ENCODE data around the gene TBC1D22A. TPM values are rescaled to one million over a fixed set of nuclear protein-coding genes. Genes with fewer than 3 reads are reported as not detected.

Gene TBC1D22A
- polyA plus RNA-seq, 1 donor from 2014 or later = 9.3 TPM

GRCh38 chr22:46842606-46843005 lies 80.2 kb downstream of the TBC1D22A start:
- Histone ChIP-seq H3K9me2 (ENCODE audit: insufficient read depth, low read length) (no peaks in the 10 kb centered on the region), H2AFZ (ENCODE audit: low read depth, low read length) (no peak overlapping the region), H3F3A (ENCODE audit: insufficient read depth, low read length, poor library complexity, severe bottlenecking) (no peaks in the 10 kb centered on the region), H3K9ac (ENCODE audit: low read length) (no peak overlapping the region), H3K9me3 (ENCODE audit: low read length) (no peaks in the 10 kb centered on the region), H4K20me1 (ENCODE audit: insufficient read depth) (no peaks in the 10 kb centered on the region), H3K4me3 (ENCODE audit: low read length) (no peak overlapping the region), H3K27me3 (ENCODE audit: insufficient read depth, low read depth, low read length) (no peaks in the 10 kb centered on the region), H3K79me2 (replicated peaks; ENCODE audit: insufficient read depth, low read length) (no peaks in the 10 kb centered on the region), H3K36me3 (ENCODE audit: insufficient read depth, low read length) (no peaks in the 10 kb centered on the region), H3K27ac (ENCODE audit: low read length) (no peak overlapping the region), H3K4me2 (ENCODE audit: low read length) (no peak overlapping the region)
- no peak for TF ChIP-seq CTCF (IDR thresholded peaks at IDR 0.05; ENCODE audit: poor library complexity, severe bottlenecking)
- no peak for TF ChIP-seq EP300 (conservative IDR thresholded peaks at IDR 0.05; ENCODE audit: poor library complexity, severe bottlenecking)
- no peak for TF ChIP-seq MXI1 (conservative IDR thresholded peaks at IDR 0.05; ENCODE audit: poor library complexity, severe bottlenecking)
- no peak for TF ChIP-seq TAF1 (IDR thresholded peaks at IDR 0.05; ENCODE audit: low read depth)
- TF ChIP-seq EZH2 (IDR thresholded peaks at IDR 0.05; ENCODE audit: borderline replicate concordance, insufficient read depth, low read length, poor library complexity, severe bottlenecking) = no peak
- TF ChIP-seq SMC3 (conservative IDR thresholded peaks at IDR 0.05; ENCODE audit: poor library complexity) = no peak
- TF ChIP-seq REST (IDR thresholded peaks at IDR 0.05; ENCODE audit: borderline replicate concordance) = no peak
- no peak for TF ChIP-seq POLR2AphosphoS5 (IDR thresholded peaks at IDR 0.05)
- TF ChIP-seq RAD21 (conservative IDR thresholded peaks at IDR 0.05) = no peak

- no peak overlapping the region for H3K9ac ChIP-seq (ENCODE audit: low read length)
- no peak overlapping the region for H2AFZ ChIP-seq (ENCODE audit: low read depth, low read length)
- no peaks in the 10 kb centered on the region for H4K20me1 ChIP-seq (ENCODE audit: insufficient read depth)
- H3K36me3 ChIP-seq (ENCODE audit: insufficient read depth, low read length) = no peaks in the 10 kb centered on the region
- no peak overlapping the region for H3K4me3 ChIP-seq (ENCODE audit: low read length)
- no peak overlapping the region for H3K4me2 ChIP-seq (ENCODE audit: low read length)
- no peaks in the 10 kb centered on the region for H3K79me2 ChIP-seq (replicated peaks; ENCODE audit: insufficient read depth, low read length)
- TF ChIP-seq POLR2AphosphoS5 (IDR thresholded peaks at IDR 0.05) (no peak), EP300 (conservative IDR thresholded peaks at IDR 0.05; ENCODE audit: poor library complexity, severe bottlenecking) (no peak), REST (IDR thresholded peaks at IDR 0.05; ENCODE audit: borderline replicate concordance) (no peak), CTCF (IDR thresholded peaks at IDR 0.05; ENCODE audit: poor library complexity, severe bottlenecking) (no peak), EZH2 (IDR thresholded peaks at IDR 0.05; ENCODE audit: borderline replicate concordance, insufficient read depth, low read length, poor library complexity, severe bottlenecking) (no peak)
- no peaks in the 10 kb centered on the region for H3K9me2 ChIP-seq (ENCODE audit: insufficient read depth, low read length)
- H3K27me3 ChIP-seq (ENCODE audit: insufficient read depth, low read depth, low read length) = no peaks in the 10 kb centered on the region
- H3K9me3 ChIP-seq (ENCODE audit: low read length) = no peaks in the 10 kb centered on the region
- H3K27ac ChIP-seq (ENCODE audit: low read length) = no peak overlapping the region
- H3F3A ChIP-seq (ENCODE audit: insufficient read depth, low read length, poor library complexity, severe bottlenecking) = no peaks in the 10 kb centered on the region
Measured at GRCh38 chr22:46843821-46844255, 81.4 kb downstream of the TBC1D22A start.
